Medulla oblongata (tissue), 1 donor: ENCODE measurements around the gene FBXW10.
A peak's percentile ranks its signal among the peaks of the same experiment; 100 is the strongest.
"Not testable (repeated sequence)": the region's sequence is repeated elsewhere in the genome, so short reads cannot be mapped to it uniquely, and the experiment has no call there.

ENCODE experiments used
- DNase-seq: peaks from one replicate; pipeline ENCODE4 v3.0.0-alpha.2; 2015; ENCODE audit errors: extremely low spot score

FBXW10 gene

GRCh38 chr17:18743699-18744421 is at the start of gene FBXW10:
TSS of gene FBXW10 (plus strand) at chr17:18744054. CDS start at chr17:18744245, 191 bp downstream.
- not testable (repeated sequence) for DNase-seq

GRCh38 chr17:18695143-18695542 is 48.7 kb upstream of the FBXW10 start:
- DNase-seq, result not testable (repeated sequence)

- peak; percentile 51 for DNase-seq
These were observed 45.3 kb upstream of the FBXW10 start for GRCh38 chr17:18698473-18699103.

- not testable (repeated sequence) for DNase-seq
These were observed 37.9 kb upstream of the FBXW10 start for GRCh38 chr17:18705955-18706354.

GRCh38 chr17:18708215-18708614 is 35.6 kb upstream of the FBXW10 start:
- DNase-seq, result not testable (repeated sequence)

DNA sequence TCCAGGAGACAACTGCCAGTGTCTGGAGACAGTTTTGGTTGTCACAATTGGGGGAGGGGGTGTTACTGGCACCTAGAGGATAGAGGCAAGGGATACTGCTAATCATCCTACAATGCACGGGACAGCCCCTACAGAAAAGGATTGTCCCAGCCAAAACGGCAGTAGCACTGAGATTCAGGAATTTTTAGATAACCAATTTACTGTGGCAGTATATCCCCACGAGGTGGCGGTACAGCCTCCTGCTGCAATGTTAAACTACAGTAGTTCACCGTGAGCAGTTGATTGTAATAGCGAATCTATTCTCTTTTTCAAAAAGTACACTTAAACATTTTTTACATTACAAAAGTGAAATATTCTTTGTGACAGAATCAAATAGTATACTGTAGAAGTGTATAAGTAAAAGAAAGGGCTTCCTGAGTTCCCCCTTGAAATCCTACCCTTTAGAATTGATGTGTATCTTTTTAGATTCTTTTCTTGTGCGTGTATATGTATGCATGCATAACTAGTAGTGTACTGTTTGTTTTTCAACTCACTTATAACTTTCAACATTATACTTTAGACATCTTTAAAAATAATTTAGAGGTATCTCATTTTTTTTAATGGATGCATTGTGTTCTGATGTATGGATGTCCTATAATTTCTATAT is 31.4 kb upstream of the FBXW10 start:
- peak; percentile 74 for DNase-seq

GRCh38 chr17:18718643-18719427 is 25.0 kb upstream of the FBXW10 start:
- DNase-seq, result not testable (repeated sequence)

- DNase-seq, result not testable (repeated sequence)
These were observed 24.3 kb upstream of the FBXW10 start for GRCh38 chr17:18719428-18720110.

DNA sequence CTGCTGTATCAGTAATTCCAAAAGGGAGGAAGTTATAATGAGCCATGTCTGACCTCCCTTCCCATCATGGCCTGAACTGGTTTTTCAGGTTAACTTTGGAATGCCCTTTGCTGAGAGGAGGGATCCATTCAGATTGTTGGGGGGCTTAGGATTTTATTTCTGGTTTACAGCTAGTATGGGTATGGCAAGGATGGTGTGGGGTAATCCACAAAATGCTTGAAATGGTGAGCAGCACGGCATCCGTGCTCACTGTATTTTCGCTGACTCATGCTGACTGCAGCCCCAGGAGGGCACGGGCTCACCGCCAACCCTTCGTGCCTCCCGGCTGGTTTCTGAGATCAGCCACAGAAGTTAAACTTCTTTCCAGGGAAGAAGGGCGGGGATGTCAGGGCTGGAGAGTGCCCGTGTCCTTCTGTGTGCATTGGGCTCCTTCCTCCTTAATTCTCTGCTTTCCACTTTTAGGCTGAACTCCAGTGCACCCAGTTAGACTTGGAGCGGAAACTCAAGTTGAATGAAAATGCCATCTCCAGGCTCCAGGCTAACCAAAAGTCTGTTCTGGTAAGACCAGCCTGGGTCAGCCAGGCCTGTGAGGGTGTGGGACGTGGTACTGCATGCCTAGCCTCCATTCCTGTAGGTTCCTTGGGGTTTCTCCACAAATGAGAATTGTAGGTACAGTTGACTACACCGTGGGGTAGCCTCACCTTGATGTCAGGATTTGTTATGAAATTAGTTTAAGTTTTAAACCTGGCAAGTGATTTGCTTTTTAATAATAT is 21.9 kb upstream of the FBXW10 start:
- DNase-seq, result not testable (repeated sequence)

- DNase-seq, result not testable (repeated sequence)
These were observed 21.2 kb upstream of the FBXW10 start for GRCh38 chr17:18722612-18723011.

DNA sequence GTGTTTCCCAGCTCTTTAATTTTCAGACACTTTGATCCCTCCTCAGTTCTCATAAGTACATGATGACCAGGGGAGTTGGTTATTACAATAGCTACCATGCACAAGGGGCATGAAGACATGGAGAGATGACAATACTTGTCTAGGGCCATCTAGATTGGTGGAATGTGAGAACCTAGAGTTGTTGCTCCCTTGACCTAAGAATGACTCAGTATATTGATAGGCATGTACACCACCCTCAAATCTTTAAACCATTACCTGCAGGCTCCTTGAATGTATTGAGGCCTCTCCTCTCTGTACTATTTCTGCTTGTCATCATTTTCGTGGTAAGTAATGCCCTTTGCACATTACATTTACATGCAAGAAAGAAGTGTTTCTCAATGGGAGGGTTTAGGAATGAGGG is 20.3 kb upstream of the FBXW10 start:
- not testable (repeated sequence) for DNase-seq

DNA sequence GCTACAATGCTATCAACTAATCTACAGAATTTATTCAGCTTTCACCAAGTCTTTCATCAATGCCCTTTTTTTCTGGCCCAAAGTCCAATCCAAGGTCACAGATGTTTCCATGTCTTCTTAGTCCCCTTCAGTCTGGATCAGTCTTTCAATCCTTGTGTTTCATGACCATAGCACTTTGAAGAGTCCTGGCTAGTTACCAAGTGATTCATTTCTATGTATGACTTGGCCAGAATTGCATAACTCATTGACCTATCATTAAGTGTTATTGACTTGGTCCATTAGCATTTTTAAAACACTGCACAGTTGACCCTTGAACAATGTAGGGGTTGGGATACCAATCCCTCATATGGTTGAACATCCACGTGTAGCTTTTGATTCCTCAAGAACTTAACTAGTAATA is 11.4 kb upstream of the FBXW10 start:
- not testable (repeated sequence) for DNase-seq

DNA sequence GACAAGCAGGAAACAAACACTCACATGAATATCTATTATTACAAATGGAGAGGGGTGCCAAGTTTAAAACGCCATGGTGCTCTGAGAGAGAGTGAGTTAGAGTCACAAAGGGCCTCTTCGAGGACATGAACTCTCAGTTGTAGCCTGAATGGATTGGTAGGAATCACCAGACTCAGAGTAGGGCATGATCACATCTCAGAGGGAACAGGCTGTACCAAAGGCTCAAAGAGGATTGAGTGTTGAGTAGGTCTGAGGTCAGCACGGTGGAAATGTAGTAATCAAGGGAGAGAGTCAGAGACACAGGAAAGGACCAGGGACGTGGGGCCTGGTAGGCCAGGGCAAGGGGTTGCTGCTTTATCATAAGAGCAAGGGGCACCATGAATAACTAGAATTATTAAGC is 10.5 kb upstream of the FBXW10 start:
- DNase-seq, result not testable (repeated sequence)

DNA sequence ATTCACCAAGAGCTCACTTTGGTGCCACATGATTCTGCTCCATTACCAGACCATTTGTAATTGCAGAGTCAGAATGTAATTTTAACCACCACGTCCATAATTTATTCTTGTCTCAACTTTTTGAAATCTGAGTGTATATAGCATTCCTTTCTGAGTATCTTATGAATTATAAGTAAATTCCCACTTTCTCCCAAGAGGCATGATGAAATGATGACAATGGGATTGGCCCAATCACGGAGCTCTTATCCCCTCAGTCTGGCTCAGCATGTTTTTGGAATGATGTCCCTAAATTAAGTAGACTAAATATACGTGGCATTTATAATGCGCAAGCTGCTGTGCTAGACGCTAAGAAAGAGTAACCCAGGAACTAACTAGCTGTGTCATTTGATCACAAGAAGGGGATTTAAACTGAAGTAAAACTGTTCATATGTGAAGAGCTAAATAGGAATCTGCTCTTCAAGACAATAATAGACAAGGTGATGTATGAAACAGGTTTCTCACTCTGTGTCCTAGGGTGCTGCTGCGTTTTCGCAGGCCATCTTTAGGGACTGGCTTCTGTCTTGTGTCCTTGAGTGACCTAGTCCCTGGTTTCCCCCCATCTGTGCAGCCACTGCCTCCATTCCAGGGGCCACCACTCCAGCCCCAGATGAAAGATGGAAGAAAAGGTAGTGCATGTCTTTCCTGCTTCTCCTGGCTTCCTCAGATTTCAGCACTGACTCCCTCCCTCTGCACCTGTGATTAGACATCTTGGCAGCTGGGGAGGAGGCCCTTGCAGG is 4.0 kb upstream of the FBXW10 start:
- not testable (repeated sequence) for DNase-seq

DNA sequence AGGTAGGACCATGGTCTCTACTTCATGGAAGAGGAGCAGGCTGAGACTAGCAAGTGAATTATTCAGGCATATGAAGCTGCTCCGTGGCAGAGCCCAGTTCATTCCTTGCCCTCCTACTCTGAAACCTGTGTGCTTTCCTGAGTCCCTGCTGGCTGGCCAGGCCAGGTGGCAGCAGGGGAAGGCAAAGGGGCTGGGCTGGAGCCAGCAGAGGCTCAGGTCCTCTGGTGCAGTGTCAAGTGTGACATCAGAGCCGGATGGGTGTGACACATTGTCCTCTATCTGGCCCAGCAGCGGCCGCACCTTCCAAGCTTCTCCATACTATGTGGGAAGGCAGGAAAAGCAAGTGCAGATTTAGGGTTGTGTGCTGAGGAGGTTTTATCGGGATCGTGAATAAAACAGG is 2.6 kb upstream of the FBXW10 start:
- not testable (repeated sequence) for DNase-seq

GRCh38 chr17:18744726-18745125 is 872 bp downstream of the FBXW10 start:
- DNase-seq, result not testable (repeated sequence)

DNA sequence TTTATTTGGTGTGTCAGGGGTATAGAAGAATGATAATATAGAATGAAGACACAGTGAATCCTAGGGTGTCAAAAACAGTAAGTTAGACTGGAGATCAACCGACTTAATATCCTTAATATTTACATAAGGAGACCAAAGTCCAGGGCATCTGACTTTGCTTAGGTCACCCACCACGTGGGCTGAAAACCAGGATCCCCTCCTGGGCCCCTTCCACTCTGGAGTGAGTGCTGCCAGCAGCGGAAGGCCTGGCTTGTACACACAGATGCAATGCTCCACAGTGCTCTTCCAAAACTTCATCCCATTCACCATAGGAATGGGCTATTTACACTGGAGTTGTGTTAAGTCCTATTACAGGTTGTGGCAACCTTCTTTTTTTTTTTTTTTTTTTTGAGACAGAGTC is 2.7 kb downstream of the FBXW10 start:
- not testable (repeated sequence) for DNase-seq

- not testable (repeated sequence) for DNase-seq
These were observed 3.6 kb downstream of the FBXW10 start for GRCh38 chr17:18747501-18747900.

DNA sequence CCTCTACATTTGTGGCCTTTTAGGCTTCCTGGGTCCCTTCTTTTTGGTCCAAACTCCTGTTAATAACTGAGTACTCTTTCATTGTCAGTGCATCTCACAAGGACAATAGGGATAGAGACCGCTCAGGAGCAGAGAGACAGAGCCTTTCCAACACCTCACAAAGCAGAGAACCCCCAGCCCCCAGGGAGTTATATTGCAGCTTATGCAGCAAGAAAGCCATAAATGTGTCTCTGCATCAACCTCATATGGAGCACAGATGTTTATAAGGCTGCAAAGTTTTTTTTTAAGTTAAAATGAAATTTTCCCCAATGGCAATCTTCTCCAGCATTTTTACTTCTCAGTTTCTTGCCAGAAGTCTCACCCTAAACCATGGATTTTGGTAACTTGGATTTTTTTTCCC is 6.4 kb downstream of the FBXW10 start:
- not testable (repeated sequence) for DNase-seq
